HL-60 (cell line): ENCODE results near the gene KCNQ1.

Experiments
- DNase-seq, 2 experiments: peaks; one replicate each; pipeline ENCODE4 v3.0.0-alpha.2; 2010 to 2020; ENCODE audit warnings: low read depth in 1 of 2, low spot score in 1 of 2
- H3K27ac ChIP-seq: fragments of 250-450 bp; sonication (Bioruptor Pico); replicated peaks from 2 replicates; pipeline ENCODE4 v1.5.1; 2020; ENCODE audit warnings: mild to moderate bottlenecking, moderate library complexity
- H3K27me3 ChIP-seq: fragments of 250-450 bp; sonication (Bioruptor Pico); 2 replicates; pipeline ENCODE4 v1.5.1; 2021; ENCODE audit warnings: mild to moderate bottlenecking, moderate library complexity; ENCODE audit not compliant: insufficient read depth, poor library complexity, severe bottlenecking
- H3K4me3 ChIP-seq: replicated peaks from 2 replicates; pipeline ENCODE4 v1.5.1; 2011; ENCODE audit warnings: mild to moderate bottlenecking, control low read depth, low read length; ENCODE audit not compliant: insufficient read depth
- CTCF ChIP-seq: IDR thresholded peaks from one replicate; pipeline ENCODE4 v1.5.1; 2011; ENCODE audit warnings: low read length, control low read depth, inconsistent platforms; ENCODE audit not compliant: insufficient read depth
- GABPA ChIP-seq: IDR thresholded peaks from 2 replicates; pipeline ENCODE4 v1.6.1; 2012; ENCODE audit warnings: low read depth
- POLR2AphosphoS5 ChIP-seq: IDR thresholded peaks from 2 replicates; pipeline ENCODE4 v1.6.1; 2012; ENCODE audit warnings: low read depth
- REST ChIP-seq: IDR thresholded peaks from 2 replicates; pipeline ENCODE4 v1.6.1; 2012; ENCODE audit warnings: low read depth; ENCODE audit not compliant: insufficient replicate concordance
- SPI1 ChIP-seq: IDR thresholded peaks from 2 replicates; pipeline ENCODE4 v1.6.1; 2012; ENCODE audit warnings: low read depth, mild to moderate bottlenecking, borderline replicate concordance

The KCNQ1 gene

GRCh38 chr11:2656859-2657258 lies 212.1 kb downstream of the KCNQ1 start:
- no peak overlapping the region for H3K27ac ChIP-seq
- DNase-seq = no peak
- no peak overlapping the region for H3K4me3 ChIP-seq
- H3K27me3 ChIP-seq = no peaks in the 10 kb centered on the region
- TF ChIP-seq POLR2AphosphoS5 = no peak
- no peak for TF ChIP-seq REST
- TF ChIP-seq GABPA = no peak

DNA sequence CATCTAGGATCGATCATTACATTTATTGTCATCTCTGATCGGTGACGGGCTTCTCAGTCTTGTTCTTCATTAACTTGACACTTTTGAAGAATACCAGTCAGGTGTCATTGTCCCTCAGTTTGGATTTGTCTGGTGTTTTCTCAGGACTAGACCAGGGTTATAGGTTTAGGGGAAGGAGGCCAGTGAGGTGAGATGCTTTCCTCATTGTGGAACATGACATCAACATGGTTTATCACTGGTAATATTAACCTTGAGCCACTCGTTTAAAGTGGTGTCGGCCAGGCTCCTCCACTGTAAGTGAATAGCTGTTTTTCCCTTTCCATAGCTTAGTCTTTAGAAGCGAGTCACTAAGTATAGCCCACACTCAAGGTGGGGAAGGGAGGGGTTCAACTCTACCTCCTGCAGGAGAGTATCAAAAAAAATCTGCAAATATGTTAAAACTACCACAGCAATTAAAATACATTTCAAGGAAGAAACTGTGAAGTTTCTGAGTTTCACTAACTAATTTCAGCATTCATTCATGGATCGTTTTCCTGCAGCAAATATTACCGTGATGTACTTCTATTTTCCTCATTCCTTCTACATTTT lies 213.0 kb downstream of the KCNQ1 start:
- no peaks in the 10 kb centered on the region for H3K27me3 ChIP-seq
- H3K27ac ChIP-seq = no peak overlapping the region
- TF ChIP-seq REST (no peak), POLR2AphosphoS5 (no peak)
- no peak for DNase-seq
- no peak overlapping the region for H3K4me3 ChIP-seq

GRCh38 chr11:2660357-2660939 lies 215.6 kb downstream of the KCNQ1 start:
- H3K27ac ChIP-seq = no peak overlapping the region
- no peak for TF ChIP-seq CTCF
- no peak for TF ChIP-seq POLR2AphosphoS5
- TF ChIP-seq GABPA = no peak
- TF ChIP-seq REST = no peak
- TF ChIP-seq SPI1 = no peak
- no peak for DNase-seq
- H3K27me3 ChIP-seq = no peaks in the 10 kb centered on the region
- H3K4me3 ChIP-seq = no peak overlapping the region

- Histone ChIP-seq H3K4me3 (no peak overlapping the region), H3K27me3 (no peaks in the 10 kb centered on the region), H3K27ac (no peak overlapping the region)
- TF ChIP-seq GABPA = no peak
- TF ChIP-seq REST = no peak
- TF ChIP-seq SPI1 = no peak
- no peak for TF ChIP-seq CTCF
- TF ChIP-seq POLR2AphosphoS5 = no peak
- DNase-seq = no peak
These were observed 216.6 kb downstream of the KCNQ1 start for GRCh38 chr11:2661173-2662023.
